Right atrium auricular region (tissue), 2 donors: ENCODE results near the gene RPAP2. TPM values are rescaled to one million over a fixed set of nuclear protein-coding genes. Genes with fewer than 3 reads are reported as not detected.

Experiments used
- DNase-seq: peaks from one replicate; pipeline ENCODE4 v3.0.0-alpha.2; 2019; ENCODE audit warnings: low spot score
- H3K27ac ChIP-seq, 2 donors: fragments of 200-600 bp; sonication (generic); 1 replicate in 1 of 2; 2 replicates in 1 of 2; pipeline ENCODE4 v1.5.1; 2016 to 2019
- H3K27me3 ChIP-seq, 2 donors: fragments of 200-600 bp; sonication (generic); one replicate each; pipeline versions ENCODE4 v1.5.1 to v1.6.0; 2017 to 2019
- H3K36me3 ChIP-seq: fragments of 200-600 bp; sonication (generic); one replicate; pipeline ENCODE4 v1.5.1; 2016
- H3K4me1 ChIP-seq, 2 donors: fragments of 200-600 bp; sonication (generic); one replicate each; pipeline versions ENCODE4 v1.5.1 to v1.6.0; 2017 to 2019
- H3K4me3 ChIP-seq, 2 donors: fragments of 200-600 bp; sonication (generic); 1 replicate in 1 of 2; 2 replicates in 1 of 2; pipeline ENCODE4 v1.5.1; 2017 to 2019; ENCODE audit warnings: mild to moderate bottlenecking in 1 of 2, moderate library complexity in 1 of 2
- H3K9me3 ChIP-seq, 2 donors: fragments of 200-600 bp; sonication (generic); one replicate each; pipeline ENCODE4 v1.5.1; 2019
- total RNA-seq, 2 donors: library from RNA; depleted of rRNA; stranded (reverse); fragments of >200 nt; gene quantifications; one replicate each; pipeline ENCODE4 v1.1.0, GENCODE V29; 2016
- TF ChIP-seq, protein P1 (sequence below), 2 donors: fragments of 200-600 bp; sonication (generic); IDR thresholded peaks; one replicate each; pipeline ENCODE4 v1.5.1; 2019; ENCODE audit warnings: antibody characterized with exemption in 2 of 2

RPAP2 gene
- total RNA-seq, 2 donors from 2014 or later = 6.3 to 13.8 TPM

GRCh38 chr1:92404661-92405060, 105.8 kb downstream of the RPAP2 start:
- H3K36me3 ChIP-seq = no peaks in the 10 kb centered on the region
- no peak overlapping the region for H3K27ac ChIP-seq
- H3K4me1 ChIP-seq = no peaks in the 10 kb centered on the region
- no peaks in the 10 kb centered on the region for H3K27me3 ChIP-seq
- peaks cover 0 to 17% of the 10 kb centered on the region in 2 donors for H3K9me3 ChIP-seq
- no peak overlapping the region for H3K4me3 ChIP-seq
- TF ChIP-seq, protein P1, sequence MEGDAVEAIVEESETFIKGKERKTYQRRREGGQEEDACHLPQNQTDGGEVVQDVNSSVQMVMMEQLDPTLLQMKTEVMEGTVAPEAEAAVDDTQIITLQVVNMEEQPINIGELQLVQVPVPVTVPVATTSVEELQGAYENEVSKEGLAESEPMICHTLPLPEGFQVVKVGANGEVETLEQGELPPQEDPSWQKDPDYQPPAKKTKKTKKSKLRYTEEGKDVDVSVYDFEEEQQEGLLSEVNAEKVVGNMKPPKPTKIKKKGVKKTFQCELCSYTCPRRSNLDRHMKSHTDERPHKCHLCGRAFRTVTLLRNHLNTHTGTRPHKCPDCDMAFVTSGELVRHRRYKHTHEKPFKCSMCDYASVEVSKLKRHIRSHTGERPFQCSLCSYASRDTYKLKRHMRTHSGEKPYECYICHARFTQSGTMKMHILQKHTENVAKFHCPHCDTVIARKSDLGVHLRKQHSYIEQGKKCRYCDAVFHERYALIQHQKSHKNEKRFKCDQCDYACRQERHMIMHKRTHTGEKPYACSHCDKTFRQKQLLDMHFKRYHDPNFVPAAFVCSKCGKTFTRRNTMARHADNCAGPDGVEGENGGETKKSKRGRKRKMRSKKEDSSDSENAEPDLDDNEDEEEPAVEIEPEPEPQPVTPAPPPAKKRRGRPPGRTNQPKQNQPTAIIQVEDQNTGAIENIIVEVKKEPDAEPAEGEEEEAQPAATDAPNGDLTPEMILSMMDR (IDR thresholded peaks at IDR 0.05) = no peak
- no peak for DNase-seq

DNA sequence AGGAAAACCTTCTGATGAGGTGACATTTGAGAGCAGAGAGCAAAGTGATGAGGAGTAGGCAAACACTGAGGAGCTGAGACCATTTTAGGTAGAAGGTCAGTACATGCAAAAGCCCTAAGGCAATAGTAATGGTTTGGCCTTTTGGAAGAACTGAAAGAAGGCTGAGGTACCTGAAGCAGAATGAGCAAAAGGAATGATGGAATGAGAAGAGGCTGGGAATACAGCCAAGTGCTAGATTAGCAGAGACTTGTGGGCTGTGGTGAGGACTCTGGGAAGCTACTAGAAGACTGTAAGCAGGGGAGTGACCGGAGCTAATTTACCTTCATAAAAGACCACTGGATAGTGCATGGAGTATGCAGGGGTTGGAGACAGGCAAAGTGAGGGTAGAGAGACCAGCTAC, 110.0 kb downstream of the RPAP2 start:
- Histone ChIP-seq H3K4me1 (no peaks in the 10 kb centered on the region), H3K36me3 (no peaks in the 10 kb centered on the region), H3K27ac (no peak overlapping the region), H3K4me3 (no peak overlapping the region), H3K9me3 (peaks cover 0 to under 1% of the 10 kb centered on the region in 2 donors), H3K27me3 (no peaks in the 10 kb centered on the region)
- no peak for DNase-seq
- TF ChIP-seq, protein P1 (IDR thresholded peaks at IDR 0.05) = no peak

DNA sequence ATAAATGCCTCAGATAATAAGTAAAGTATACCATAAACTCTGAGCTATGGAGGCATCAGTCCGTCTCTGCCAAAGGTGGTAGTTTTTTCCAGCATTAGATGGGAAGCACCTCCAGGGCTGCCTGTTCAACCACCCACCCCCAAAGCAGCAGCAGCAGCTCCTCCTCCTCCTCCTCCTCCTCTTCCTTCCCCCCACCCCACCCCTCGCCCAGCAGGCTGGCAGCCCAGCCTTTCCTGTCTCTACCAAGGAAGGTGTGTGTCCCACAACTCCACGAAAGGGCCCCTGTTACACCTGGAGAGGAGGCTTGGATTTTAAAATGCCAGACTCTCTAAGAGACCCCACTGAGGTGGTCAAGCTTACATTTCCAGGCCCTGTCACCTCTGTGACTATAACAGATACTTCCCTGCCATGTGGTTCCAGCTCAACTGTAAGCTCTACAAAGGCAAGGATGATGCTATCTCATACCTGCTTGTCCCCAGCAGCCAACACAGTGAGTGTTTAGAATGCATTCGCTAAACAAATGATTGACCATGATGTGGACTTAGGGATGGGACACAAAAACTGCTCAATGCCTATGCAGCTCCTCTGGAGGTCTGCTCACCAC, 111.2 kb downstream of the RPAP2 start:
- no peak overlapping the region for H3K27ac ChIP-seq
- TF ChIP-seq, protein P1 (IDR thresholded peaks at IDR 0.05) = no peak
- H3K27me3 ChIP-seq = no peaks in the 10 kb centered on the region
- no peaks in the 10 kb centered on the region for H3K4me1 ChIP-seq
- no peak for DNase-seq
- no peaks in the 10 kb centered on the region for H3K9me3 ChIP-seq
- no peaks in the 10 kb centered on the region for H3K36me3 ChIP-seq
- H3K4me3 ChIP-seq = no peak overlapping the region

- Histone ChIP-seq H3K4me1 (no peaks in the 10 kb centered on the region), H3K9me3 (no peaks in the 10 kb centered on the region), H3K36me3 (no peaks in the 10 kb centered on the region), H3K4me3 (no peak overlapping the region), H3K27me3 (no peaks in the 10 kb centered on the region), H3K27ac (no peak overlapping the region)
- no peak for DNase-seq
- TF ChIP-seq, protein P1 (IDR thresholded peaks at IDR 0.05) = no peak
Measured at GRCh38 chr1:92410706-92411105, 111.8 kb downstream of the RPAP2 start.

- TF ChIP-seq, protein P1 (IDR thresholded peaks at IDR 0.05) = no peak
- no peak overlapping the region for H3K27ac ChIP-seq
- no peak for DNase-seq
- H3K9me3 ChIP-seq = no peaks in the 10 kb centered on the region
- H3K4me3 ChIP-seq = no peak overlapping the region
- H3K4me1 ChIP-seq = no peaks in the 10 kb centered on the region
- no peaks in the 10 kb centered on the region for H3K36me3 ChIP-seq
- H3K27me3 ChIP-seq = no peaks in the 10 kb centered on the region
Measured at GRCh38 chr1:92411511-92411910, 112.7 kb downstream of the RPAP2 start.

DNA sequence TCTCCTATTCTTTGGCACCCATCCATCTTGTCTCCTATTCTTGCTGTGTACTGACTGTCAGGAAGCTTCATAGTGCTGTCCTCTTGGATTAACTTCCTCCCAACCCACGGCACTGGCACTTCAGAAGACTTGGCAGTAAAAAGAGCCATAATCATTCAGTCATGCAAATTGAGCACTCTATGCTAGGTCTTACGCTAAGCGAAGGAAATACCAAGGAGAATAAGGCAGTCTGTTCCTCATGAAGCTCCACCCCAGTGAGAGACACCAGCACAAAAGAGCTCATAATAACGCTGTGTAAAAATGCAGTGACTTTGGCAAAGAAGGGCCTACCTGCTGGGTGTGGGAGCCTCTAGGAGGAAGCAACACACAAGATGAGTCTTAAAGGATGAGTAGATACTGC, 120.8 kb downstream of the RPAP2 start:
- no peaks in the 10 kb centered on the region for H3K9me3 ChIP-seq
- no peak for DNase-seq
- no peaks in the 10 kb centered on the region for H3K27me3 ChIP-seq
- H3K4me3 ChIP-seq = no peak overlapping the region
- TF ChIP-seq, protein P1 (IDR thresholded peaks at IDR 0.05) = no peak
- H3K4me1 ChIP-seq = no peaks in the 10 kb centered on the region
- H3K27ac ChIP-seq = no peak overlapping the region
- no peaks in the 10 kb centered on the region for H3K36me3 ChIP-seq
